Endothelial cell of umbilical vein (primary cell): ENCODE data around the gene EPB41L1.

Source experiments
- CTCF ChIP-seq, 2 donors: IDR thresholded peaks; 1 replicate in 1 of 2; 2 replicates in 1 of 2; pipeline ENCODE4 v1.5.1; 2011; ENCODE audit warnings: low read length in 2 of 2, mild to moderate bottlenecking in 2 of 2, moderate library complexity in 2 of 2, control low read depth in 1 of 2, inconsistent platforms in 1 of 2, low read depth in 1 of 2; ENCODE audit not compliant: insufficient read depth in 1 of 2; ENCODE audit errors: extremely low read depth in 1 of 2
- EZH2 ChIP-seq: IDR thresholded peaks from 2 replicates; pipeline ENCODE4 v1.6.1; 2012; ENCODE audit warnings: borderline replicate concordance, low read depth, mild to moderate bottlenecking, moderate library complexity, low read length, inconsistent platforms; ENCODE audit not compliant: severe bottlenecking
- FOS ChIP-seq: IDR thresholded peaks from 2 replicates; pipeline ENCODE4 v1.6.1; 2011; ENCODE audit warnings: mild to moderate bottlenecking, low read length, moderate library complexity, borderline replicate concordance; ENCODE audit not compliant: insufficient read depth
- GATA2 ChIP-seq: IDR thresholded peaks from 2 replicates; pipeline ENCODE4 v1.7.0; 2011; ENCODE audit warnings: low read depth, mild to moderate bottlenecking, moderate library complexity, mixed read lengths, low read length; ENCODE audit not compliant: insufficient read length, insufficient read depth
- JUN ChIP-seq: IDR thresholded peaks from 2 replicates; pipeline ENCODE4 v1.6.1; 2011; ENCODE audit warnings: borderline replicate concordance, low read depth; ENCODE audit not compliant: insufficient read length, insufficient read depth
- MAX ChIP-seq: IDR thresholded peaks from 2 replicates; pipeline ENCODE4 v1.6.1; 2011; ENCODE audit not compliant: insufficient read depth, insufficient read length
- MYC ChIP-seq: IDR thresholded peaks from one replicate; pipeline ENCODE4 v1.6.1; 2011; ENCODE audit warnings: mild to moderate bottlenecking, low read depth, low read length
- POLR2A ChIP-seq: IDR thresholded peaks from 2 replicates; pipeline ENCODE4 v1.6.1; 2012; ENCODE audit warnings: low read depth, mild to moderate bottlenecking, control low read depth, low read length
- POLR2AphosphoS5 ChIP-seq: IDR thresholded peaks from 2 replicates; pipeline ENCODE4 v1.6.1; 2012; ENCODE audit warnings: low read depth, mild to moderate bottlenecking, control low read depth, low read length, moderate library complexity; ENCODE audit not compliant: insufficient read depth

- TF ChIP-seq CTCF (IDR thresholded peaks at IDR 0.05; ENCODE audit: extremely low read depth in 1 of 2, insufficient read depth in 1 of 2, low read depth in 1 of 2, low read length in 2 of 2) (no peak), MAX (no peak), EZH2 (no peak), POLR2A (no peak), POLR2AphosphoS5 (no peak), GATA2 (no peak), FOS (no peak), JUN (no peak), MYC (no peak)
These were observed 6.1 kb upstream of the EPB41L1 start for GRCh38 chr20:36148439-36148838.
